ENCODE results near the gene CASZ1.

CASZ1 gene

DNA sequence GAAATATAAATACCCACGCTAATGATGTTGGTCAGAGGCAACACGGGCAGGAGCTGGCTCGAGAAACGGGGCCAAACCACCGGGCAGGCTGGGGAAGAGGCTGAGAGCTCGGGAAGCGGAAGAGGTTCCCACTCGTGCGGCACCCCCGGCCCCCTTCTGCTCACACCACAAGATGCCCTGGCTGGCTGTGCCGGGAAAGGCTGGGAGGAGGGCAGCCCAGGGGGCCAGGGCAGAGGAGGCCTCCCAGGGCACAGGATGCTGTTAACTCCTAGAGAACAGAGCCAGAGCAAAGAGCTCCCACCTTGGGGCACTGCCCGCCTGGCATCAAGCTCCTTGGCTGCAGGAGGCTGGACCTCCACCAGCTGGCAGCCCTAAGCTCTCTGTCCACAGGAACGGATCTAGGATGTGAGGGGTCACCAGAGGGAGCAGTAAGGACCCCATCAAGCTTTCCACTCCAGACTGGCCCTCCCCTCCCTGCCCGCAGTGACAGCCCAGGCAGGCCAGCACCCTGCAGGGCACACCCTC is 44.8 kb downstream of the CASZ1 start:
- in situ Hi-C loops (cut with MboI; ENCODE audit: low sequenced_read_pairs): no loop called here
- Histone ChIP-seq H3K27me3 (ENCODE audit: low read depth) (no peaks in the 10 kb centered on the region), H3K9me3 (no peaks in the 10 kb centered on the region), H3K4me3 (no peak overlapping the region), H3K36me3 (replicated peaks) (no peaks in the 10 kb centered on the region), H3K4me1 (no peaks in the 10 kb centered on the region)
- no peak for DNase-seq (ENCODE audit: low spot score in 2 of 2)

DNA sequence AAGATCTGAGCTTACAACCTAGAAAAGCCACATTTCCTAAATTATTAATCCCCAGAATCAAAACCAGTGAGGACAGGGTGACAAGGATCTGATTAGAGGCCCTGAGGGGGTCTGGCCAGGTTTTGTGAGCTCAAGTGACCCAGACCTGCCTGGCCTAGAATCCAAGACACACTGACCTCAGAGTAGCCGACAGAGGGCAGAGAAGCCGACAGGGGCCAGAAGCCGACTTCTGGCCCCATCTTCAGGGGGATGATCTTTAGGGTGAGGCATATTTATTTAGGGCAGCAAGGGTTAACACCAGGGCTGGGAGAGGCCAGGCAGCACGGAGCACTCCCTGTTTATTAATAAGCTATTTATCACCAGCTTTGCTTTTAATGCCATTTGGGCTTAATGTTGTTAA is 45.3 kb downstream of the CASZ1 start:
- Histone ChIP-seq H3K4me1 (no peaks in the 10 kb centered on the region), H3K36me3 (replicated peaks) (no peaks in the 10 kb centered on the region), H3K4me3 (no peak overlapping the region), H3K9me3 (no peaks in the 10 kb centered on the region), H3K27me3 (ENCODE audit: low read depth) (no peaks in the 10 kb centered on the region)
- in situ Hi-C loops (cut with MboI; ENCODE audit: low sequenced_read_pairs): no loop called here
- DNase-seq (ENCODE audit: low spot score in 2 of 2): no peak

GRCh38 chr1:10745886-10746455 is 50.5 kb downstream of the CASZ1 start:
- no peaks in the 10 kb centered on the region for H3K27me3 ChIP-seq (ENCODE audit: low read depth)
- in situ Hi-C loops (cut with MboI; ENCODE audit: low sequenced_read_pairs): no loop called here
- H3K4me1 ChIP-seq: no peaks in the 10 kb centered on the region
- DNase-seq (ENCODE audit: low spot score in 2 of 2): no peak
- no peaks in the 10 kb centered on the region for H3K9me3 ChIP-seq
- H3K4me3 ChIP-seq: no peak overlapping the region
- no peaks in the 10 kb centered on the region for H3K36me3 ChIP-seq (replicated peaks)

DNA sequence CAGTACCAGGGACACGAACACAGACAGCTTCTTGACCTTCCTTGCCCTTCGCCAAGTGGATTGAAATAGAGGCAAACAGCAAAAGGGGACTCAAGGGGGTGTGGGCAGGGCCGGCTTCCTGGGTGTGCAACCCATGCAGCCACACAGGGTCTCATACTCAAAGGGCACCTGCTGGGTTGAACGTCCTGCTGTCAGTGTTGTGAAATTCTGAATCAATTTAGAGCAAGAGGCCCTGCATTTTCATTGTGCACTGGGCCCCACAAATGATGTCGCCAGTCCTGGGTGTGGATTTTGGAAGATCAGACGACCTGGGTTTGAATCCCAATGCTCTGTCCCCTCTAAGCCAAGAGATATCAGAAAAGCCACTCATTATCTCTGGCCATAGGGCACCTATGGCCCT is 51.1 kb downstream of the CASZ1 start:
- H3K4me1 ChIP-seq: no peaks in the 10 kb centered on the region
- no peaks in the 10 kb centered on the region for H3K36me3 ChIP-seq (replicated peaks)
- no peaks in the 10 kb centered on the region for H3K27me3 ChIP-seq (ENCODE audit: low read depth)
- no peak overlapping the region for H3K4me3 ChIP-seq
- in situ Hi-C loops (cut with MboI; ENCODE audit: low sequenced_read_pairs): no loop called here
- H3K9me3 ChIP-seq: no peaks in the 10 kb centered on the region
- DNase-seq (ENCODE audit: low spot score in 2 of 2): no peak

DNA sequence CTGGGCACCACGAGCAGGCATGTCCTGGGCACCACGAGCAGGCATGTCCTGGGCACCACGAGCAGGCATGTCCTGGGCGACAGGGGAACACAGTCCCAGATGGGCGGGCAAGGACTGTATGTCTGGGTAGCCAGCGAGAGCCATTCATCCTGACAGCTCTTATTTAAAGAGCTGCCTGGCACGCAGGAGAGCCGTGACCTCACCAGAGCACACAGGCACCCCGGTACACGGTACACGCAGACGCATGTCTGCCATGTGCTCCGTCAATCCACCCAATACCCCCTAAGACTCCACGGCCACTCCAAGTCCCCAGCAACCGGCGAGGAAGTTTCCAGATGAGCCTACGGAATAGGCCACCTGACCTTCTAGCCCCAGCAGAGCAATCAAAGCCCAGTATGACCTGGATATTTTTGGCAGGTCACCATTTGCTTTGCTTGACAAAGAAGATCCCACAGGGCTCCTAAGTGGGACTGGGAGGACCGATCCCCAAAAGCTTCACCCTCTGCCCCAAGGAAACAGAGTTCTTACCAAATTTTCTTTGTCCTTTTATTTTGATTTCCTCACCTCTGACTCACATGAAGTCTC is 51.7 kb downstream of the CASZ1 start:
- Histone ChIP-seq H3K4me3 (no peak overlapping the region), H3K27me3 (ENCODE audit: low read depth) (no peaks in the 10 kb centered on the region), H3K9me3 (no peaks in the 10 kb centered on the region), H3K36me3 (replicated peaks) (no peaks in the 10 kb centered on the region), H3K4me1 (no peaks in the 10 kb centered on the region)
- no peak for DNase-seq (ENCODE audit: low spot score in 2 of 2)
- in situ Hi-C loops (cut with MboI; ENCODE audit: low sequenced_read_pairs): no loop called here

DNA sequence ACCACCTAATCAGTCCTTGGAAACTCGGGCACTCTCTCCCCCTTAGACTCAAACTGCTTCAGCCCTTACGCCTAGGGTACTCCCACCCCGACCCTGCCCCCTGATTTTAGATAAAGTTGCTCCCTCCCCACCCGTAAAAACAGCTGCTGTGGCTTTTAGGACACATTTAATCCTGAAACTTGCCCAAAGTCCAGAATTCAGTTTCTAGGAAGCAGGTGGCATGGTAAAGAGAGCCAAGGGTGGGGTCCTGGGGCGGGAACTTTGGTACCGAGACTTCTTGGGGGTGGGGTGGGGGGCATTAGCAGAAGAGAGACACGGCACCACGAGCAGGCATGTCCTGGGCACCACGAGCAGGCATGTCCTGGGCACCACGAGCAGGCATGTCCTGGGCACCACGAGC is 52.4 kb downstream of the CASZ1 start:
- Histone ChIP-seq H3K36me3 (replicated peaks) (no peaks in the 10 kb centered on the region), H3K4me1 (no peaks in the 10 kb centered on the region), H3K4me3 (no peak overlapping the region), H3K9me3 (no peaks in the 10 kb centered on the region), H3K27me3 (ENCODE audit: low read depth) (no peaks in the 10 kb centered on the region)
- no peak for DNase-seq (ENCODE audit: low spot score in 2 of 2)
- in situ Hi-C loops (cut with MboI; ENCODE audit: low sequenced_read_pairs): no loop called here

- in situ Hi-C loops (cut with MboI; ENCODE audit: low sequenced_read_pairs): no loop called here
- H3K9me3 ChIP-seq: no peaks in the 10 kb centered on the region
- H3K4me1 ChIP-seq: no peaks in the 10 kb centered on the region
- no peaks in the 10 kb centered on the region for H3K27me3 ChIP-seq (ENCODE audit: low read depth)
- no peaks in the 10 kb centered on the region for H3K36me3 ChIP-seq (replicated peaks)
- H3K4me3 ChIP-seq: no peak overlapping the region
- no peak for DNase-seq (ENCODE audit: low spot score in 2 of 2)
Measured at GRCh38 chr1:10741696-10742095, 54.8 kb downstream of the CASZ1 start.

- in situ Hi-C loops (cut with MboI; ENCODE audit: low sequenced_read_pairs): no loop called here
Measured at GRCh38 chr1:10740123-10740522, 56.3 kb downstream of the CASZ1 start.

DNA sequence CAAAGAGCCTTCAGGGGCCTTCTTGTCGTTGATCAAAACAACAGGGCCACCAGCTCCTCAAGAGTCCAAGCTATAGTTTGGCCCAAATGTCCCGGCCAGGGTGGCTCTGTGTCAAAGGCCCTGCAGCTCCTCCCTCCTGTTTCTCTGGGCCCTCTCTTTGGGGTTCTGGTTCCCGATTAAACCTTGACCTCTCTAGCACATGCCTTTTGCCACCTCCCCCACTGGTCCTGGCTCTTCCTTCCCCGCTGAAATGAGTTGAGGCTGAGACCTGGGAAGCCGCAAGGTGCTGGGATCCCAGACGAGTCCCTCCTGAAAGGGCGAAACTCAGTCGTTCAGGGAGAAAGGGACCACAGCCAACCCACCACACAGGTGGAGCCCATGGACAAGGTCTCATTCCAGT is 56.9 kb downstream of the CASZ1 start:
- peaks cover 9% of the 10 kb centered on the region for H3K4me1 ChIP-seq
- H3K9me3 ChIP-seq: no peaks in the 10 kb centered on the region
- in situ Hi-C loops (cut with MboI; ENCODE audit: low sequenced_read_pairs): no loop called here
- no peaks in the 10 kb centered on the region for H3K27me3 ChIP-seq (ENCODE audit: low read depth)
- DNase-seq (ENCODE audit: low spot score in 2 of 2): no peak
- H3K4me3 ChIP-seq: no peak overlapping the region
- no peaks in the 10 kb centered on the region for H3K36me3 ChIP-seq (replicated peaks)

More at GRCh38 chr1:10740123-10740522, 56.3 kb downstream of the CASZ1 start:
- DNase-seq (ENCODE audit: low spot score in 2 of 2): no peak
- H3K4me1 ChIP-seq: peaks cover 4% of the 10 kb centered on the region
- H3K27me3 ChIP-seq (ENCODE audit: low read depth): no peaks in the 10 kb centered on the region
- H3K9me3 ChIP-seq: no peaks in the 10 kb centered on the region
- H3K36me3 ChIP-seq (replicated peaks): no peaks in the 10 kb centered on the region
- no peak overlapping the region for H3K4me3 ChIP-seq

DNA sequence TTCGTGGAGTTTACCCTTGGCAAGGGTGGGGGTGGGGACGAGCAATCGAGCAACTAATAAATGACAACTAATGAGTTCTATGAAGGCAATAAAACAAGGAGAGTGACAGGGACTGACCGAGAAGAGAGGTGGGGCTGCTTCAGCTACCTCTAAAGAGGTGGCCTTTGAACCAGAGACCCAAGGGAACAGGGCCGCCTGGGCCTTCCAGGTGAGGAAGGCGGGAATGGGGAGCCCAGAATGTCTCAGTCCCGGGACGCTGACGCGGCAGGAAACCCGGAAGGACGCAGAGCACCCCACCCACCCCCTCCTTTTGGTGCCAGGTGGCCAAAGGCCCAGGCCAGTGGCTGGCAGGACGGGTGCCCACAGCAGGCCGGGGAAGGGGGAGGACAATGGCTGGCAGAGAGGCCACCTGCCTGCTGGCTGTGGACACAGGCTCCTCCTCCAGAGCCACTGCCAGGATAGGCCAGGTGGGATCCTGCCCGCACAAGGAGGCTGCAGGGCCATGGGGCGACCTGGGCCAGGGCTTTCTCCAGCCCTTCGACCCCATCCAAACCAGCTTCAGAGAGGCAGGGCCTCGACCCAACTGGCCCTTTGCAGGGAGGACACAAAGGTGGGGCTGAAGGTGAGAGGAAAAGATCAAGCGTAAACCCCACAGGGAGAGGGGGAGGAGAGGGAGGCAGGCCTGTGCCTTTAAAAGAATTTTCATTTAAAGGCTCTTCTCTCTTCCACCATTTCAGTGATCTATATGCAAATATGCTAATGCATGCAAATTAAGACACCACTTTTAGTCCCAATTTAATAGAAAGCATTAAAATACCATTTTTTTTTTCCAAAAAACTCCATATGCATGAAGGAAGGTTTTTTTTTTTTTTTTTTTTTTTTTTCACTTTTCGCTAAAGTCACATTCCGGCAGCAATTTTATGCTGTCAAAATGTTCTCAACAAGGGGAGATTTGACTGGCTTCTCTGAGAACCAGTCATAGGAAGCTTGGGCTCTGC is 58.1 kb downstream of the CASZ1 start:
- H3K4me1 ChIP-seq: peaks cover 13% of the 10 kb centered on the region
- H3K36me3 ChIP-seq (replicated peaks): no peaks in the 10 kb centered on the region
- H3K9me3 ChIP-seq: no peaks in the 10 kb centered on the region
- DNase-seq (ENCODE audit: low spot score in 2 of 2): no peak
- in situ Hi-C loops (cut with MboI; ENCODE audit: low sequenced_read_pairs): no loop called here
- H3K4me3 ChIP-seq: no peak overlapping the region
- H3K27me3 ChIP-seq (ENCODE audit: low read depth): no peaks in the 10 kb centered on the region

DNA sequence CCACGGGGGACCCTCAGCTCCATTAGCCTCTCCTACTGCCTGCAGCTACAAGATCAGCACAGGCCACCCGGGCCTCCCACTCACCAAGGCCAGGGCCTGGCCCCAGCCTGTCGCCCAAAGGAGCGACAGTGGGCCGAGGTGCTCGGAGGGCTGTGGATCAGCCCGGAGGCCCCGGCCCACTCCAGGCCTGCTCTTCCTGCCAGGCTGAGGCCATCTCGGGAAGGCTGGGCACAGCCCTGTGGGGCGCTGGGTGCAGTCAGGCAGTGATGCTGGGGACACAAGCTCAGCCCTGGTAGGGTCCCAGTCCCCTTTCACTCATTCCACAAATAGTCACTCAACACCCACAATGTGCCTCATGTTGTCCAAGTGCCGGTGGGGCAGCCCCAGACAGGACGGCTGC is 58.8 kb downstream of the CASZ1 start:
- Histone ChIP-seq H3K4me3 (no peak overlapping the region), H3K36me3 (replicated peaks) (no peaks in the 10 kb centered on the region), H3K4me1 (peaks cover 13% of the 10 kb centered on the region), H3K27me3 (ENCODE audit: low read depth) (no peaks in the 10 kb centered on the region), H3K9me3 (no peaks in the 10 kb centered on the region)
- no peak for DNase-seq (ENCODE audit: low spot score in 2 of 2)
- in situ Hi-C loops (cut with MboI; ENCODE audit: low sequenced_read_pairs): no loop called here

GRCh38 chr1:10736634-10737586 is 59.5 kb downstream of the CASZ1 start:
- DNase-seq (ENCODE audit: low spot score in 2 of 2): no peak
- H3K4me1 ChIP-seq: peaks cover 13% of the 10 kb centered on the region
- H3K4me3 ChIP-seq: no peak overlapping the region
- no peaks in the 10 kb centered on the region for H3K27me3 ChIP-seq (ENCODE audit: low read depth)
- in situ Hi-C loops (cut with MboI; ENCODE audit: low sequenced_read_pairs): no loop called here
- no peaks in the 10 kb centered on the region for H3K36me3 ChIP-seq (replicated peaks)
- H3K9me3 ChIP-seq: no peaks in the 10 kb centered on the region

DNA sequence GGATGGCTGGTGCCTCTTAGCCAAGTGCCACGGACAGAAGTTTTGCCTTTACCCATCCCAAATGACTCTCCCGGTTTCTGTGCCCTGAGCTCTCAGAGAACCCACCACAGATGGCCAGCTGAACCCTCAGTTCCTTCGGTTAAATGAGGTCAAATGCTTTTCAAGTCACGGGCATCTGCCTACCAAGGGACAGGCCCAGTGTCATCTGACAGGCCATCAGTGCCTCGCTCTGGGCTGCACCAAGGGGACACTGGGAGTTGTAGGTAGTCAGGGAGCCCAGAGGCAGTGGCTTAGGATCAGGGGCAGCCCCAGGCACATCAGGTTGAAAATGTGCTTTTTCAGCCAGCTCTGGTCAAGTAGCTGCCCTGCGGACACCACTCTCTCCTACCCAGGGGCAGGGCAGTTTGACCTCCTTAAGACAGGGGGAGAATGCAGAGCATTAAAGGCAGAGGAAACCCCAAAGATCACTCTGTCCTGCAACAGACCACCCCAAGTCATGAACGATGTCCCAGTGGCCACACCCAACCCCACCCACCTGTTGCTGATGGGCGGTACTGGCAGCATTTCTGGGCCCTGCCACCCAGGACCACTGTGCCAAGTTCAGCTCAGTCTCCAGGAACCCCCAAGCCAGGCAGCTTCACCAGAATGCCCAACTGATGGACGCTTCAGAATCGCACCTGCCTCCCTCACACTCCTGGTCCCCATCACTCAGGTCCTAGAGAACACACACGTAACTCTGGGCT is 60.7 kb downstream of the CASZ1 start:
- Histone ChIP-seq H3K4me3 (no peak overlapping the region), H3K27me3 (ENCODE audit: low read depth) (no peaks in the 10 kb centered on the region), H3K9me3 (no peaks in the 10 kb centered on the region), H3K36me3 (replicated peaks) (no peaks in the 10 kb centered on the region), H3K4me1 (peaks cover 13% of the 10 kb centered on the region)
- DNase-seq (ENCODE audit: low spot score in 2 of 2): no peak
- in situ Hi-C loops (cut with MboI; ENCODE audit: low sequenced_read_pairs): no loop called here

All from HAP-1 (cell line).